Measurements from ENCODE around the gene SPATA31C1.

SPATA31C1 gene

DNA sequence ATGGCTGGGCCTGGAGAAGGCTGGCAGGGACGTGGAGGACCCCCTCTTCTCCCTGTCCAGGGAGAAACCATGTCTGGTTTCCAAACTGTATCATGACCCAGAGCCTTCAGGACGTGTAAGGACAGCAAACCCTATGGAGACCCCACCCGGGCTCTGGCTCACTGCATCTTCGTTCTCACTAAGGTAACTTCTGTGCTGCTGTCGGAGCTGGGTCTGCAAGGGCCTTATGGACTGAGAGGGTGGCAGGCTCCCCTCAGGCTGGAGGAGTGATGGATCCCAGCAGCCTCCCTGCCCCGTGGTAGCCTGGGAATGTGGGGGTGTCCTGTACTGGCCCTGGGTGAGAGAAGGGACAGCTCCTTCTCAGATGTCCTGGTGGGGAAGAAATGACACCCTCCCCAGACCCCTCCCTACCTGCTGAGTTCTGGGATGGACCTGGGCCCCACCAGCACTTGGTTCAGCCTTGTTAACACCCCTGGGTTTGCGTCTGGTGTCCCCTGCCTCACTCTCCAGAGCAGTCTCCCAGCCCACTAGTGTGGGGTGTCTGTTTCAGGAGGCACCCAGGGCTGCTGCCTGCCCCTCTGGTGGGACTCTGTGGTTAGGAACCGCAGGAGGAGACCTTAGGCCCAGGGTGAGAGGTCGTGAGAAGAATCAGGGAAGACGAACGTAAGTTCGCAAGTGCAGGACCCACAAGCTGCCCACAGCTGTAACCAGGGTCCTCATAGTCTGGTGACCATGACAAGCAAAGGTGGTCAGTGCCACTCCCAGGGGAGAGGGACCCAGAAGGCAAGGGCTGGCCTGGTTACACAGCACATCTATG lies 28.5 kb upstream of the SPATA31C1 start:
- TF ChIP-seq TAF1 (IDR thresholded peaks at IDR 0.05; ENCODE audit: borderline replicate concordance, insufficient read depth, low read length) (no peak), POLR2AphosphoS5 (IDR thresholded peaks at IDR 0.05; ENCODE audit: low read depth, low read length) (no peak), FOXP2 (optimal IDR thresholded peaks at IDR 0.05; ENCODE audit: borderline replicate concordance, extremely low read depth, extremely low read length, insufficient read depth) (no peak), SIN3A (IDR thresholded peaks at IDR 0.05; ENCODE audit: borderline replicate concordance, insufficient read depth, low read length) (no peak)
- TF ChIP-seq, protein P1, sequence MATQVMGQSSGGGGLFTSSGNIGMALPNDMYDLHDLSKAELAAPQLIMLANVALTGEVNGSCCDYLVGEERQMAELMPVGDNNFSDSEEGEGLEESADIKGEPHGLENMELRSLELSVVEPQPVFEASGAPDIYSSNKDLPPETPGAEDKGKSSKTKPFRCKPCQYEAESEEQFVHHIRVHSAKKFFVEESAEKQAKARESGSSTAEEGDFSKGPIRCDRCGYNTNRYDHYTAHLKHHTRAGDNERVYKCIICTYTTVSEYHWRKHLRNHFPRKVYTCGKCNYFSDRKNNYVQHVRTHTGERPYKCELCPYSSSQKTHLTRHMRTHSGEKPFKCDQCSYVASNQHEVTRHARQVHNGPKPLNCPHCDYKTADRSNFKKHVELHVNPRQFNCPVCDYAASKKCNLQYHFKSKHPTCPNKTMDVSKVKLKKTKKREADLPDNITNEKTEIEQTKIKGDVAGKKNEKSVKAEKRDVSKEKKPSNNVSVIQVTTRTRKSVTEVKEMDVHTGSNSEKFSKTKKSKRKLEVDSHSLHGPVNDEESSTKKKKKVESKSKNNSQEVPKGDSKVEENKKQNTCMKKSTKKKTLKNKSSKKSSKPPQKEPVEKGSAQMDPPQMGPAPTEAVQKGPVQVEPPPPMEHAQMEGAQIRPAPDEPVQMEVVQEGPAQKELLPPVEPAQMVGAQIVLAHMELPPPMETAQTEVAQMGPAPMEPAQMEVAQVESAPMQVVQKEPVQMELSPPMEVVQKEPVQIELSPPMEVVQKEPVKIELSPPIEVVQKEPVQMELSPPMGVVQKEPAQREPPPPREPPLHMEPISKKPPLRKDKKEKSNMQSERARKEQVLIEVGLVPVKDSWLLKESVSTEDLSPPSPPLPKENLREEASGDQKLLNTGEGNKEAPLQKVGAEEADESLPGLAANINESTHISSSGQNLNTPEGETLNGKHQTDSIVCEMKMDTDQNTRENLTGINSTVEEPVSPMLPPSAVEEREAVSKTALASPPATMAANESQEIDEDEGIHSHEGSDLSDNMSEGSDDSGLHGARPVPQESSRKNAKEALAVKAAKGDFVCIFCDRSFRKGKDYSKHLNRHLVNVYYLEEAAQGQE (IDR thresholded peaks at IDR 0.05; ENCODE audit: insufficient read depth in 1 of 2, low read depth in 2 of 2, low read length in 2 of 2): no peak

DNA sequence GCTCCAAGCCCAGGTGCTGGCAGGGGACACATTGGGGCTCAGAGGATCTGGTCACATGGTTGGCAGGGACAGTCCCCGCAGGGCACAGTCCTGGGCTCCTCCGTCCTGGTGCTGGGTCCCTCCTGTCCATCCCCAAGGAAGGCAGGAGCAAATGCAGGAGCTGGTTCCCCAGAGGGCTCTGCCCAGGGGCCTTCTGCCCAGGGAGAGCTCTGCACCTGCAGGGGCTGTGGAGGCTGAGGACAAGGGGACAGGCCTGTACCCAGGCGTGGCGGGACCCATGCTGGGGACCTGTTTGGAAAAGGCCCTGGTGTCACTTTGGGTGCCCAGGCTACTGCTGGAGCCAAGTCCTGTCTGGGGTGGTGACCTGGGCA lies 27.9 kb upstream of the SPATA31C1 start:
- no peak for TF ChIP-seq POLR2AphosphoS5 (IDR thresholded peaks at IDR 0.05; ENCODE audit: low read depth, low read length)

DNA sequence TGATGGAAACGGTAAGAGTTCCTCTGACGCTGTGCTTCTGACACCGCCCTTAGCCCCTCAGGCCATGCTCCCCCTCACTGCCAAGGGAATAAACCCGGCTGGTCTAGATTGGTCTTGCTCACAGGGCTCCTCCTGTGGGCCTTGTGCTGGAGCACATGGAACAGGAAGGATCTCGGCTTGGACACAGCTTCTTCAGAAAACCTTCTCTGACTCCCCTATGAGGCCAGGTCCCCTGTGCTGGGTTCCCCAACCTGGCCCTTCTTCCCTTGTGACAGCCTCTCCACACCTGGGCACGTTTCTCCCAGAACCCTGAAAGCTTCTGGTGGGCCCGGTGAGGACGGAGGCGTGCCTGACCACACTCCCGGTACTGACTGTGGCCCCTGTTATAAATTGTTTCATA lies 26.9 kb upstream of the SPATA31C1 start:
- no peak for TF ChIP-seq POLR2AphosphoS5 (IDR thresholded peaks at IDR 0.05; ENCODE audit: low read depth, low read length)
- no peak for TF ChIP-seq TAF1 (IDR thresholded peaks at IDR 0.05; ENCODE audit: borderline replicate concordance, insufficient read depth, low read length)
- TF ChIP-seq, protein P1 (IDR thresholded peaks at IDR 0.05; ENCODE audit: insufficient read depth in 1 of 2, low read depth in 2 of 2, low read length in 2 of 2): no peak

DNA sequence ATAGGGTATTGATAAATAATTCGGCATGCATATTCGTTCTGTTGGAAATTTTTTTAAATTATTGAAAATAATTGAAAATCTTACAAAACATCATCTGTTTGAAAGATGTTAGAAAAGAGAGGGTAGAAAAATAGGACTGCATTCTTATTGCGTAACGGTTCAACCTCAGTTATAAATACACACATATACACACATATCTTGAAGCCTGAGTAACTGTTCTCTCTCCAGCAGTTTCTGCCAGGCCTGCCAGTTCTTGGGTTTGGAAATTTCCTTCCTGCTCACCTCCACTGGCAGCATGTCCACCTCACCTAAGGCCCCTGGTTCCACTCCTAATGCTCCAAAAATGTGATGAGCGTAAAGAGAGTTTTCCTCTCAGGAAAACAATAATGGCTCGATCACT lies 26.0 kb upstream of the SPATA31C1 start:
- TF ChIP-seq POLR2AphosphoS5 (IDR thresholded peaks at IDR 0.05; ENCODE audit: low read depth, low read length) (no peak), SIN3A (IDR thresholded peaks at IDR 0.05; ENCODE audit: borderline replicate concordance, insufficient read depth, low read length) (no peak), FOXP2 (optimal IDR thresholded peaks at IDR 0.05; ENCODE audit: borderline replicate concordance, extremely low read depth, extremely low read length, insufficient read depth) (no peak), TAF1 (IDR thresholded peaks at IDR 0.05; ENCODE audit: borderline replicate concordance, insufficient read depth, low read length) (no peak)
- TF ChIP-seq, protein P1 (IDR thresholded peaks at IDR 0.05; ENCODE audit: insufficient read depth in 1 of 2, low read depth in 2 of 2, low read length in 2 of 2): no peak

DNA sequence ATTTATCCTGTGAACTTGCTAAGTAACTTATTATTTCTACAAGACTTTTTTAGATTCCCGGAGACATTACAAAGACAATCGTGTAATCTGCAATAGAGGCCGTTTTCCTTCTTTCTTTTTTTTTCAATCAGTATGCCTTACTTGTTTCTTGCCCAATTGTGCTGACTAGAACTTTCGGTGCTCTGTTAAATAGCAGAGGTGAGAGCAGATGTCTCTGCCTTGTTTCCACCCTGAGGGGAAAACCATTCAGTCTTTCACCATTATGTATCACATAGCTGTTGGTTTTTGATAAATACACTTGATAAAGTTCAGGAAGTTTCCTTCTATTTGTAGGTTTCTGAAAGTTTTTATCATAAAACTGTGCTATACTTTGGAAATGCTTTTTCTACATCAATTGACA lies 24.8 kb upstream of the SPATA31C1 start:
- TF ChIP-seq POLR2AphosphoS5 (IDR thresholded peaks at IDR 0.05; ENCODE audit: low read depth, low read length): no peak
- TF ChIP-seq SIN3A (IDR thresholded peaks at IDR 0.05; ENCODE audit: borderline replicate concordance, insufficient read depth, low read length): no peak

DNA sequence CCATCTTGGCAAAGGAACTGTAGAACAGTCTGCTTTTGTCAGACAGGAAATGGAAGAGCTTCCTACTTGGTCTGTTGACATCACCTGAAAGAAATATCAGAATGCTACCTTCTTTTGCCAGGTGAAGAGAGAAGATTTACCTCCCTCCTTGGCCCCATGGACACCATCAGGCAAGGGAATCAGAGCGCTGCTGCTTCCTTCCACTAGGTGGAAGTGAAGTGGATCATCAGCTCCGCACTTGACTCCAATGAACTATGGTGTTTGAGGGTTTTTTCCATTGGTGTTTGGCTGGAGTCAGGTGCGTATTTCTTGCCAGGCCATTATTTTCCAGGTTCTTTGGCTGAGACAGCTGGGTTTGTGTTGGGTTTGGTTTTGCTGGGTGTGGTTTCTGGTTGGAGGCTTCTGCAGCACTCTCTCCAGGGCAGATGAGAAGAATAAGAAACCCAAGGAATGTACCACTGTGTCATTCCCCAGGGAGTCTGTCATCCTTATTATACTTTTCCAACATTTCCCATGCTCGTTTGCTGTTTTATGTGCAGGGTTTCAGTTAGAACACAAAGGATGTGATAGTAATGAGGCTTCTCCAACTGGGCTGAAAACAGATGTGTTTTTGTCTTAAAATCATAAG lies 22.6 kb upstream of the SPATA31C1 start:
- TF ChIP-seq TAF1 (IDR thresholded peaks at IDR 0.05; ENCODE audit: borderline replicate concordance, insufficient read depth, low read length): no peak
- no peak for TF ChIP-seq POLR2AphosphoS5 (IDR thresholded peaks at IDR 0.05; ENCODE audit: low read depth, low read length)
- no peak for TF ChIP-seq FOXP2 (optimal IDR thresholded peaks at IDR 0.05; ENCODE audit: borderline replicate concordance, extremely low read depth, extremely low read length, insufficient read depth)
- no peak for TF ChIP-seq SIN3A (IDR thresholded peaks at IDR 0.05; ENCODE audit: borderline replicate concordance, insufficient read depth, low read length)
- TF ChIP-seq, protein P1 (IDR thresholded peaks at IDR 0.05; ENCODE audit: insufficient read depth in 1 of 2, low read depth in 2 of 2, low read length in 2 of 2): no peak

All from PFSK-1 (cell line).